ENCODE measurements around the gene C6orf89. TPM values are rescaled to one million over a fixed set of nuclear protein-coding genes. Genes with fewer than 3 reads are reported as not detected.
"Not testable (repeated sequence)": the region's sequence is repeated elsewhere in the genome, so short reads cannot be mapped to it uniquely, and the experiment has no call there.

Gene C6orf89
- total RNA-seq, 1 donor from 2014 or later = 34.1 TPM

- DNase-seq (ENCODE audit: low spot score) (no peak), ATAC-seq (no peak)
These were observed 1.3 kb downstream of the C6orf89 start for GRCh38 chr6:36886950-36887618.

DNA sequence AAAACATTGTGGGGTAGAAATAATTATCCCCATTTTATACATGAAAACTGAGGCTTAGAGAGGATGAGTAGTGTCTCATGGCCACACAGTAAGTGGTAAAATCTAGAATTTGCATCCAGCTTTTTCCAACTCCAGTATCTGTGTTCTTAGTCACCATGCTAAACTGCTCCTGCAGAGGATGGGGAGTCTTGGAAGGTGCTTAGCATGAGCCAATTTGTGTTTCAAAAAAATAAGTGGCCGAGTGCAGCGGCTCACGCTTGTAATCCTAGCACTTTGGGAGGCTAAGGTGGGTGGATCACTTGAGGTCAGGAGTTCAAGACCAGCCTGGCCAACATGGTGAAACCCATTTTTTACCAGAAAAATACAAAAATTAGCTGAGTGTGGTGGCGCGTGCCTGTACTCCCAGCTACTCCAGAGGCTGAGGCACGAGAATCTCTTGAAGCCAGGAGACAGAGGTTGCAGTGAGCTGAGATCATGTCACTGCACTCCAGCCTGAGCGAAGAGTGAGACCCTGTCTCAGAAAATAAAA, 2.4 kb downstream of the C6orf89 start:
- DNase-seq (ENCODE audit: low spot score) (no peak), ATAC-seq (no peak)

DNA sequence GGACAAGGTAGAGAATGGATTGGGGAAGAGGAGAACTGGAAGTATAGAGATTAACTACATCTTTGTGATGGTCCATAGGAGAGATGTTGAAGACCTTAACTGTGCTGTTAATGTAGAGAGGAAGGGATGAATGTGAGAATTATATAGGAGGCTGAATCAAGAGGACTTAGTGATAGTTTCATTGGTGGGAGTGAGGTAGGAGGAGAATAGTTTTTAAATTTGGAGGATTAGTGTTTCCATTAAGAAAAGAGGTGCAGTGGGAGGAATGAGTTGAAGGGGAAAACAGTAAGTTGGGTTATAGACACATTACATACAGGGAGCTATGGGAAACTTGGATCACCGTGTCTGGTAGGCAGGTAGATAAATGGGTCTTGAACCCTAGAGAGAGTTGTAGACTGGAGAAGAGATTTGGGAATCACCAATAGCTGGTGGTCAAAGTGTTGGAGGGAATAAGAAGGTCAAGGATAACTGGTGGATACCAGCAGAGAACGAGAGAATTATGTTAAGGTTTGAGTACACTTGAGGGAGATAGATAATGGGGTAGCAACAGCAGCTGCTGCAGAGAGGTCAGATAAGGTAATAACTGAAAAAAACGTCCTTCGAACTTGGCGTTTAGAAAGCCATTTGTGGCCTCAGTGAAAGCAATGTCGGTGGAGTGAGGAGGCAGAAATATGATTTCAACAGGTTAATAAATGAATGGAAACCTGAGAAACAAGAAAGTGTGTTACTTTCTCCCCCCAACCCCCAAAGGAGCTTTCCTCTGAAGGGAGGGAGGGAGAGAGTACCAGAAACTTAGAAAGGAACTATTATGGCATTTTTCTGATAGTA, 3.1 kb downstream of the C6orf89 start:
- DNase-seq (ENCODE audit: low spot score) (no peak), ATAC-seq (no peak)

GRCh38 chr6:36890112-36890663, 4.4 kb downstream of the C6orf89 start:
- ATAC-seq = no peak
- no peak for DNase-seq (ENCODE audit: low spot score)

GRCh38 chr6:36891153-36891552, 5.4 kb downstream of the C6orf89 start:
- not testable (repeated sequence) for ATAC-seq; DNase-seq (ENCODE audit: low spot score)

DNA sequence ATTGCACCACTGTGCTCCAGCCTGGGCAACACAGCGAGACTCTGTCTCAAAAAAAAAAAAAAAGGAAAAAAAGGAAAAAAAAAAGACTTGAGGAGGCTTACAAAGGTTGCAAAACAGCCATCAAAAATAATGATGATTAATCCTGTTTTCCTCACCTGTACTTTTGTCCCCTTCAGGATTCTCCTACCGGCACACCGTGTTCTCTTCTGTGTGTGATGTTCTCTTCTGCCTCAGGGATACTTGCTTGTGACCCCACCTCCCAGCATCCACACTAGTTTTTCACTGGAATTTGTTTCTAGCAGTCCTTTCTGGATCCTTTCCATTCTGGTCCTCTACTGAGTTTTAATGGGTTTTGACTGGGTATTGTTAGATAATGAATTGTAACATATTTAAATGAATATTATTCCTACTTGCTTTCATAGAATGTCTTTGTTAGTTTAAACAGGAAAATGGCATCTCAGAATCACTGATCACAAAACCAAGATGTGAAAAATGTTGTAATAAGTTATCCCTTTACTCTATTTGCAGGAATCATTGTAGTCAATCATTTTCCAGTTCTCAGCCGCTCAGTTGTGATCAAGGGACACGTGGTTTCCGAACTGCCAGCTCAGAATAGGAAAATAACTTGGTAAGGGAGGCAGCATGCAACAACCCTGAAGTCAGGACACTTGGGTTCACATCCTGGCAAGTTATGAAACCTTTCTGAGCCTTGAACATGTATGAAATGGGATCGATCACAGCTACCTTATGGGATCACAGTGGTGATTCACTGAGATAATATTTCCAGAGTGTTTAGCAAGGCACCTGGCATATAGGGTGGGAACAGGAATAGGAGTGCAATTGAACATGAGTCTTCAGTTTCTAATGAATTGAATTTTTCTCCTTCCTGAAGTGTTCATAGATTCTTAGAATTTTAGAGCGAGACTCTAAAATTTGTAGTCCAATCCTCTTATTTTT, 8.5 kb downstream of the C6orf89 start:
- ATAC-seq (no peak), DNase-seq (ENCODE audit: low spot score) (no peak)

GRCh38 chr6:36897609-36898008, 11.9 kb downstream of the C6orf89 start:
- ATAC-seq (peak; percentile 69), DNase-seq (ENCODE audit: low spot score) (no peak)

DNA sequence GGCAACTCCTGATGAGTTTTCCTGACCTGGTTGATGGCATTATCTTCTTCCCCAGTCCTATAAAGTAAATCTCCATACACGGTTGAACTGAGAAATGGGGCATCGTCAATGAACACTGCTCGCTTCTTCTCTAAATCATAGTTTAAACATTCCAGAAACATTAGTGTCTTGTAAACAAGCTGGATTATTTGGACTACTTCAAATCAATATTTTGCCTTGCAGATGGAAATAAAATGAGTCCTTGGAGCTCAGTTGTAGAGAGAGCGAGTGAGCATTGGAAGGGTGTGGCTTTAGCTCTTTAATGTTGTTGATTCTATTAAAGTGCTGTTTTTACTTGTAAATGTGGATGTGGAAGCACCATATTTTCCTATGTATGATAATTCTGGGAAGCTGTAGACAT, 18.4 kb downstream of the C6orf89 start:
- ATAC-seq (no peak), DNase-seq (ENCODE audit: low spot score) (no peak)

- ATAC-seq (no peak), DNase-seq (ENCODE audit: low spot score) (no peak)
These were observed 19.2 kb downstream of the C6orf89 start for GRCh38 chr6:36904851-36905393.

DNA sequence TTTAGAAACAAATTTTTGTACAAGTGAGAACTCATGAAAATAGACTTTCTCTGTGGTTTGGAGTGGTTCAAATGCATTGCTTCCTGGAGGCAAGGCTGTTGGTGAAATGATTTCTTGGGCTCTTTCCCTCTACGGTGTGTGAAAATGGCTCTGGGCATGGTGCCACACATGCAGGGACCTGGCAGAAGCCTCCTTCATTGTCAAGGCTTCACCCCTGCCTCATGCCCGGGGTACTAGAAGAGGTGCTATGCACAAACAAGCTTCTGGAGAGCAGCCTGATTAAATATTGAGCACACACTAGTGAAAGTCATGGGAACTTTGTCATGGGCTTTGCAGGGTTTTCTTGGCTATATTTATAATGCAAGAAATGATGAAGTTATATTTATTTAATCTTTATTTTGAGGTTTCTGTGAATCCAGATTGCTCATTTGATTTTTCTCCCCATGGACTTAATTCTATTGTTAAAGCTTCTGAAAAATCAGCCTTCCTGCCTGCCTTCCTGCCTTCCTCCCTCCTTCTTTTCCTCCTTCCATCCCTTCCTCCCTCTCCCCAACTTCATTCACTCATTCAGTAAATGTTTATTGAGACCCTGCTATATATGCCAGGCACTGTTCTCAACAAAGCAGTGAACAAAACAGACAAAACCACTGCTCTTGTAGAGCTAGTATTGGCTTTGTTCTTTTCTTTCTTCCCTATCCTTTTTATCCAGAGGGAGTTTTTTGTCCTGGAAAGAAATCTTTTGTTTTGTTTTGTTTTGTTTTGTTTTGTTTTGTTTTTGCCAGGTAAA, 21.0 kb downstream of the C6orf89 start:
- ATAC-seq = peak; percentile 88
- peak; percentile 92 for DNase-seq (ENCODE audit: low spot score)

DNA sequence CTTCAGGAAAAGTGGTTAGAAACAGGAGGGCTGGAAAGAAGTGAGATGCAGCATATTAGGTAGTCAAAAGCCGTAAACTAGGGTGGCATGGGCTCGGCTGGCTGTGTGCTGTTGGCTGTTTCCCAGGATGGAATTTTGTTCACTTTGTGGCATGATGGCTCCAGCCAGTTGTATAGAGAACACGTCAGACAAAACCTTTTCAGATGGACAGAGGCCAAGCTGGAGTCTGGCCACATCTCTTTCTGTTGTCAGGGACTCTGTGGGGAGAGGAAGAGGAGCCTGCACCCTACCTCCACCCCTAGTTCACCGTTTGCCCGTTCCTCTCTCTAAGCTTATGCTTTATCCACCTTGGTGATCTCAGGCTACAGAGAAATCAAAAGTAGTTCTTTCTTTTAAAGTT, 22.0 kb downstream of the C6orf89 start:
- peak; percentile 93 for DNase-seq (ENCODE audit: low spot score)
- ATAC-seq = peak; percentile 91

- no peak for ATAC-seq
- no peak for DNase-seq (ENCODE audit: low spot score)
These were observed 23.0 kb downstream of the C6orf89 start for GRCh38 chr6:36908747-36909146.

DNA sequence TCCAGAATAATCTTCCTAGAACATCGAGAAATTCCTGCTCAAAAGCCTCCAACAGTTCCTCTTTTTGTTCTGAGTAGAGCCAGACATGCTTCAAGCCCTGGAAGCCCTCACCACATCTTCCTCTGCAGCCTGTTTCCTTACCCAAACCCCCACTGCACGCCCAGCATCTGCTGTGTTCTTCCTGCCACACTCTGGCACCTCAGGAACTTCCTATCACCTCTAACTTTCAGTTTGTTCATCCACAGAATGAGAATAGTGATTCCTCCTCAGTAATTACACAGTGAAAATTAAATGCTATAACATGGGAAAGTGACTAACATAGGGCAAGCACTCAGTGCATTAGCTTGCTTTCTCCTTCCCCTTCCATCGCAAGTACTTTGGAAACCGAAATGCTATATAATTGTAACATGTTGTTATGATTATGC, 26.3 kb downstream of the C6orf89 start:
- ATAC-seq = no peak
- no peak for DNase-seq (ENCODE audit: low spot score)

GRCh38 chr6:36912586-36912985, 26.8 kb downstream of the C6orf89 start:
- DNase-seq (ENCODE audit: low spot score) = no peak

DNA sequence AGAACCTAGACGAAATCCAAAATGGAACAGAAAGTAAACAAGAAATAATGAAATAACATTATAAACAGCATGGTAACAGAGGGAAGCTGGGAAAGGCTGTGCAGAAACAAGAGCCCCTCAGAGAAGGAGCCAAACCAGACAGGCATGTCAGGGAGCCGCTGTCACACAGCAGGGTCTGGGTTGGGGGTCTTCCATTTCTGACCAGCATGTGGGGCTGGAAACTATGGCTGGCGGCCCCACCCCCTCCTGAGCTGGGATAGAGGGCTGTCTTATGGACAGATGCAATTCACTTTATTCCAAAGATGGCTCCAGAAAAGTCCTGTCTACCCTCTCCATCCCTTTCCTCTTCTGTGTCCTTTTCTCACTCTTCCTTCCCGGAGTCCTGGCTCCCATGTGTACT, 27.3 kb downstream of the C6orf89 start:
- no peak for ATAC-seq

More at GRCh38 chr6:36912586-36912985, 26.8 kb downstream of the C6orf89 start:
- no peak for ATAC-seq

DNA sequence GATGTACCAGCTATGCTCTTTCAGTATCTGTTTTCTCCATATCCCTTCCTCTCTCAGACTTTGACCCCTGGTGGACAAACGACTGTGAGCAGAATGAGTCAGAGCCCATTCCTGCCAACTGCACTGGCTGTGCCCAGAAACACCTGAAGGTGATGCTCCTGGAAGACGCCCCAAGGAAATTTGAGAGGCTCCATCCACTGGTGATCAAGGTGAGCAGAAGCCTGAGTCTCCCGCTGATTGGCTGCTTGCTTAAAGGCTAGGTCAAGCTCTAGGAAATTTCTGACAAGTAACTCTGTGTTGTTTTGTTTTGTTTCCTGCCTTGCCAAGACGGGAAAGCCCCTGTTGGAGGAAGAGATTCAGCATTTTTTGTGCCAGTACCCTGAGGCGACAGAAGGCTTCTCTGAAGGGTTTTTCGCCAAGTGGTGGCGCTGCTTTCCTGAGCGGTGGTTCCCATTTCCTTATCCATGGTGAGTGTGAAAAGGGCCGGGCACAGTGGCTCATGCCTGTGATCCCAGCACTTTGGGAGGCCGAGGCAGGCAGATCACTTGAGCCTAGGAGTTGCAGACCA, 28.6 kb downstream of the C6orf89 start:
- ATAC-seq (peak; percentile 100), DNase-seq (ENCODE audit: low spot score) (peak; percentile 73)

More for the DNA sequence above, 27.3 kb downstream of the C6orf89 start:
- no peak for DNase-seq (ENCODE audit: low spot score)

DNA sequence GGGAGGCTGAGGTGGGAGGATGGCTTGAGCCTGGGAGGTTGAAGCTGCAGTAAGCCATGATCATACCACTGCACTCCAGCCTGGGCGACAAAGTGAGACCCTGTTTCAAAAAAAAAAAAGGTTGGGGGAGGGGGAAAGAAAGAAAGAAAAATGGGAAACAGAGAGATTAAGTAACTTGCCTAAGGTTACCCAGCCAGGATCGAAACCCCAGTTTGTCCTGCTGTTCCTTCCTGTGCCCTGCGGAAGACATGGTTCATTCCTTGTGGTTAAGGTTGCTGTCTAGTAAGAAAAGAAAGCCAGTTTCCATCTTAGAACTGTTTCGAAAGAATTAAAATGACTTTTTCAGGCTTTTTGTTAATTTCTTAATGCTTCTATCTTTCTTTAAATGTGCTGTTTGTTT, 29.8 kb downstream of the C6orf89 start:
- ATAC-seq (no peak), DNase-seq (ENCODE audit: low spot score) (no peak)

- ATAC-seq (no peak), DNase-seq (ENCODE audit: low spot score) (no peak)
These were observed 30.4 kb downstream of the C6orf89 start for GRCh38 chr6:36916126-36916525.

Measured in left lobe of liver (tissue), 2 donors.